Common myeloid progenitor, CD34-positive (primary cell): ENCODE measurements around the gene ARHGAP28.
"Not testable (repeated sequence)": the region's sequence is repeated elsewhere in the genome, so short reads cannot be mapped to it uniquely, and the experiment has no call there.

Source experiments
- CTCF ChIA-PET: fragments of 350-600 bp; sonication (Branson Sonifier 250); formaldehyde crosslinking; loops from one replicate; lab custom pipeline; 2021; ENCODE audit warnings: antibody characterized with exemption; lab: Charles Lee
- POLR2A ChIA-PET: fragments of 350-600 bp; sonication (Branson Sonifier 250); formaldehyde crosslinking; loops from one replicate; lab custom pipeline; 2021; ENCODE audit warnings: antibody characterized with exemption; lab: Charles Lee
- DNase-seq, 3 donors: peaks; one replicate each; pipeline versions ENCODE4 v3.0.0 to v3.0.0-alpha.2; 2013
- H3K27ac ChIP-seq, 2 experiments: 1 replicate in 1 of 2; 2 replicates in 1 of 2; pipeline ENCODE4 v1.7.0; 2013; ENCODE audit warnings: inconsistent platforms in 2 of 2, low read length in 2 of 2, mild to moderate bottlenecking in 2 of 2, low read depth in 1 of 2, moderate library complexity in 1 of 2; ENCODE audit not compliant: severe bottlenecking in 2 of 2, insufficient read depth in 1 of 2, poor library complexity in 1 of 2
- H3K27me3 ChIP-seq, 5 experiments: replicated peaks in 2 of 5; 1 replicate in 3 of 5; 2 replicates in 2 of 5; pipeline versions ENCODE4 v1.6.1 to v1.7.0; 2013; ENCODE audit warnings: low read length in 4 of 5, mild to moderate bottlenecking in 2 of 5, moderate library complexity in 2 of 5, inconsistent platforms in 1 of 5; ENCODE audit not compliant: insufficient read depth in 5 of 5, control insufficient read depth in 4 of 5
- H3K36me3 ChIP-seq, 4 experiments: 1 replicate in 2 of 4; 2 replicates in 2 of 4; pipeline versions ENCODE4 v1.6.1 to v1.7.0; 2013; ENCODE audit warnings: low read length in 3 of 4, control low read depth in 1 of 4, mild to moderate bottlenecking in 1 of 4; ENCODE audit not compliant: control insufficient read depth in 4 of 4, insufficient read depth in 4 of 4
- H3K4me1 ChIP-seq, 4 experiments: 1 replicate in 3 of 4; 2 replicates in 1 of 4; pipeline versions ENCODE4 v1.6.1 to v1.7.1; 2013; ENCODE audit warnings: low read length in 3 of 4, mild to moderate bottlenecking in 3 of 4, control low read depth in 1 of 4, inconsistent platforms in 1 of 4, moderate library complexity in 1 of 4; ENCODE audit not compliant: control insufficient read depth in 4 of 4, insufficient read depth in 4 of 4; ENCODE audit errors: control extremely low read depth in 1 of 4
- H3K4me3 ChIP-seq, 7 experiments: 1 replicate in 4 of 7; 2 replicates in 3 of 7; pipeline versions ENCODE4 v1.5.1 to v1.7.0; 2013; ENCODE audit warnings: mild to moderate bottlenecking in 7 of 7, low read length in 6 of 7, moderate library complexity in 6 of 7, inconsistent platforms in 2 of 7, low read depth in 2 of 7, control low read depth in 1 of 7; ENCODE audit not compliant: insufficient read depth in 4 of 7, control insufficient read depth in 1 of 7; ENCODE audit errors: extremely low read depth in 1 of 7
- H3K9me3 ChIP-seq, 5 experiments: 1 replicate in 4 of 5; 2 replicates in 1 of 5; pipeline versions ENCODE4 v1.6.1 to v1.7.1; 2013; ENCODE audit warnings: low read length in 4 of 5, mild to moderate bottlenecking in 2 of 5, inconsistent platforms in 1 of 5, low read depth in 1 of 5, moderate library complexity in 1 of 5; ENCODE audit not compliant: control insufficient read depth in 4 of 5, insufficient read depth in 2 of 5; ENCODE audit errors: control extremely low read depth in 1 of 5
- WGBS: methylation state at CpG from one replicate; pipeline ENCODE4 v1.1.5; 2013; ENCODE audit not compliant: insufficient coverage; 5-methylcytosine and 5-hydroxymethylcytosine counted together

ARHGAP28 gene

GRCh38 chr18:6827566-6827965 is 98.0 kb downstream of the ARHGAP28 start:
- CTCF ChIA-PET, result not testable (repeated sequence)

GRCh38 chr18:6830916-6831315 is 101.4 kb downstream of the ARHGAP28 start:
- 100% methylated on average over 1 of the region's 1 CpG for WGBS
- no peaks in the 10 kb centered on the region for H3K36me3 ChIP-seq
- ChIA-PET CTCF (no interaction called here), POLR2A (no interaction called here)
- no peaks in the 10 kb centered on the region for H3K4me1 ChIP-seq
- no peaks in the 10 kb centered on the region for H3K27me3 ChIP-seq
- H3K9me3 ChIP-seq, result no peaks in the 10 kb centered on the region
- no peak overlapping the region for H3K4me3 ChIP-seq
- DNase-seq, result no peak
- no peak overlapping the region for H3K27ac ChIP-seq

More at GRCh38 chr18:6827566-6827965, 98.0 kb downstream of the ARHGAP28 start:
- H3K27ac ChIP-seq, H3K4me3 ChIP-seq, POLR2A ChIA-PET, DNase-seq, H3K27me3 ChIP-seq, H3K36me3 ChIP-seq, H3K9me3 ChIP-seq, H3K4me1 ChIP-seq: not testable (repeated sequence)
- no CpG with 5 or more reads among the region's 30 CpGs for WGBS

GRCh38 chr18:6835345-6835744 is 105.8 kb downstream of the ARHGAP28 start:
- Histone ChIP-seq H3K27me3 (no peaks in the 10 kb centered on the region), H3K9me3 (no peaks in the 10 kb centered on the region), H3K36me3 (no peaks in the 10 kb centered on the region), H3K4me3 (no peak overlapping the region), H3K27ac (no peak overlapping the region), H3K4me1 (no peaks in the 10 kb centered on the region)
- ChIA-PET POLR2A (no interaction called here), CTCF (no interaction called here)
- no CpG with 5 or more reads among the region's 1 CpG for WGBS
- DNase-seq, result no peak

- 86% methylated on average over 1 of the region's 1 CpG for WGBS
- CTCF ChIA-PET, result no interaction called here
- DNase-seq, result no peak
Measured at GRCh38 chr18:6836331-6836730, 106.8 kb downstream of the ARHGAP28 start.

GRCh38 chr18:6837904-6838303 is 108.4 kb downstream of the ARHGAP28 start:
- CTCF ChIA-PET, result no interaction called here
- Histone ChIP-seq H3K27ac (no peak overlapping the region), H3K36me3 (no peaks in the 10 kb centered on the region), H3K4me1 (no peaks in the 10 kb centered on the region), H3K4me3 (no peak overlapping the region), H3K27me3 (peaks cover 0 to 2% (median 0%) of the 10 kb centered on the region in 5 experiments), H3K9me3 (no peaks in the 10 kb centered on the region)
- POLR2A ChIA-PET, result no interaction called here
- 95% methylated on average over 3 of the region's 3 CpGs for WGBS
- DNase-seq, result no peak

More at GRCh38 chr18:6836331-6836730, 106.8 kb downstream of the ARHGAP28 start:
- Histone ChIP-seq H3K4me3 (no peak overlapping the region), H3K4me1 (no peaks in the 10 kb centered on the region), H3K27ac (no peak overlapping the region), H3K36me3 (no peaks in the 10 kb centered on the region), H3K27me3 (peaks cover 0 to 2% (median 0%) of the 10 kb centered on the region in 5 experiments), H3K9me3 (no peaks in the 10 kb centered on the region)
- POLR2A ChIA-PET, result no interaction called here

GRCh38 chr18:6842081-6842480 is 112.6 kb downstream of the ARHGAP28 start:
- CTCF ChIA-PET, result no interaction called here
- no peak overlapping the region for H3K4me3 ChIP-seq
- DNase-seq, result no peak
- H3K9me3 ChIP-seq, result no peaks in the 10 kb centered on the region
- peaks cover 0 to 2% (median 0%) of the 10 kb centered on the region in 5 experiments for H3K27me3 ChIP-seq
- 100% methylated on average over 3 of the region's 3 CpGs for WGBS
- POLR2A ChIA-PET, result no interaction called here
- no peak overlapping the region for H3K27ac ChIP-seq
- no peaks in the 10 kb centered on the region for H3K36me3 ChIP-seq
- H3K4me1 ChIP-seq, result no peaks in the 10 kb centered on the region

- Histone ChIP-seq H3K27me3 (peaks cover 0 to 2% (median 0%) of the 10 kb centered on the region in 5 experiments), H3K4me3 (no peak overlapping the region), H3K4me1 (no peaks in the 10 kb centered on the region), H3K27ac (no peak overlapping the region), H3K9me3 (no peaks in the 10 kb centered on the region), H3K36me3 (no peaks in the 10 kb centered on the region)
- WGBS, result 79% methylated on average over 2 of the region's 2 CpGs
- ChIA-PET POLR2A (no interaction called here), CTCF (no interaction called here)
- no peak for DNase-seq
Measured at GRCh38 chr18:6843308-6843707, 113.8 kb downstream of the ARHGAP28 start.
